Smooth muscle cell (in vitro differentiated cells): ENCODE data around the gene ASB15. TPM values are rescaled to one million over a fixed set of nuclear protein-coding genes. Genes with fewer than 3 reads are reported as not detected.

ENCODE experiments used
- DNase-seq: peaks from one replicate; lab custom pipeline; 2025; ENCODE audit not compliant: unreplicated experiment; lab: John Stamatoyannopoulos, UW
- H2AFZ ChIP-seq: fragments of 200-600 bp; sonication (generic); 2 replicates; pipeline ENCODE4 v1.6.0; 2016; ENCODE audit warnings: antibody characterized with exemption, low read depth, mild to moderate bottlenecking
- H3F3A ChIP-seq: fragments of 200-600 bp; sonication (generic); 2 replicates; pipeline ENCODE4 v1.6.0; 2017; ENCODE audit warnings: antibody characterized with exemption, low read depth
- H3K27ac ChIP-seq: fragments of 200-600 bp; sonication (generic); 2 replicates; pipeline ENCODE4 v1.5.1; 2016; ENCODE audit warnings: low read depth, mild to moderate bottlenecking
- H3K27me3 ChIP-seq: fragments of 200-600 bp; sonication (generic); 2 replicates; pipeline ENCODE4 v1.6.1; 2016; ENCODE audit warnings: low read depth, mild to moderate bottlenecking
- H3K36me3 ChIP-seq: fragments of 200-600 bp; sonication (generic); 2 replicates; pipeline ENCODE4 v1.5.1; 2016; ENCODE audit warnings: low read depth
- H3K4me1 ChIP-seq: fragments of 200-600 bp; sonication (generic); 2 replicates; pipeline ENCODE4 v1.5.1; 2016; ENCODE audit warnings: low read depth
- H3K4me2 ChIP-seq: fragments of 200-600 bp; sonication (generic); 2 replicates; pipeline ENCODE4 v1.6.0; 2016; ENCODE audit warnings: mild to moderate bottlenecking
- H3K4me3 ChIP-seq: fragments of 200-600 bp; sonication (generic); 2 replicates; pipeline ENCODE4 v1.5.1; 2016; ENCODE audit warnings: mild to moderate bottlenecking
- H3K79me2 ChIP-seq: fragments of 200-600 bp; sonication (generic); 2 replicates; pipeline ENCODE4 v1.6.0; 2016; ENCODE audit warnings: low read depth, mild to moderate bottlenecking
- H3K9ac ChIP-seq: fragments of 200-600 bp; sonication (generic); 2 replicates; pipeline ENCODE4 v1.6.0; 2016; ENCODE audit warnings: low read depth
- H3K9me3 ChIP-seq: fragments of 200-600 bp; sonication (generic); replicated peaks from 2 replicates; pipeline ENCODE4 v1.5.1; 2016; ENCODE audit warnings: low read depth
- H4K20me1 ChIP-seq: fragments of 200-600 bp; sonication (generic); 2 replicates; pipeline ENCODE4 v1.6.0; 2016; ENCODE audit warnings: low read depth
- CTCF ChIP-seq: fragments of 200-600 bp; sonication (generic); IDR thresholded peaks from 2 replicates; pipeline ENCODE4 v1.5.1; 2017; ENCODE audit warnings: borderline replicate concordance, mild to moderate bottlenecking, antibody characterized with exemption; ENCODE audit not compliant: insufficient read depth, poor library complexity, severe bottlenecking
- WGBS: methylation state at CpG from one replicate; pipeline ENCODE4 v1.1.7; 2016; ENCODE audit warnings: low lambda C conversion rate; 5-methylcytosine and 5-hydroxymethylcytosine counted together
- polyA plus RNA-seq: library from polyadenylated mRNA; unstranded; fragments of >200 nt; fragmentation: Nextera tagmentation; extraction: Ambion mirVana; gene quantifications from 2 replicates; pipeline ENCODE4 v1.2.1, GENCODE V29; 2016
- total RNA-seq: library from RNA; depleted of rRNA; stranded (reverse); fragments of >200 nt; gene quantifications from 2 replicates; pipeline ENCODE4 v1.2.3, GENCODE V29; 2014

ASB15 gene
- total and polyA plus RNA-seq, 2 experiments from 2014 or later = 0.07 TPM; not detected in 1

GRCh38 chr7:123624527-123625183 is 23.0 kb downstream of the ASB15 start:
- 71% methylated on average over 12 of the region's 12 CpGs for WGBS
- no peak overlapping the region for H3K9ac ChIP-seq
- no peak overlapping the region for H3K4me3 ChIP-seq
- no peaks in the 10 kb centered on the region for H3K79me2 ChIP-seq
- H3K27me3 ChIP-seq = no peaks in the 10 kb centered on the region
- TF ChIP-seq CTCF = peak; percentile 33
- no peak for DNase-seq
- H3K27ac ChIP-seq = no peak overlapping the region
- H3F3A ChIP-seq = no peaks in the 10 kb centered on the region
- no peak overlapping the region for H2AFZ ChIP-seq
- H3K4me1 ChIP-seq = no peaks in the 10 kb centered on the region
- no peak overlapping the region for H3K4me2 ChIP-seq
- H3K9me3 ChIP-seq = no peaks in the 10 kb centered on the region
- no peaks in the 10 kb centered on the region for H3K36me3 ChIP-seq
- H4K20me1 ChIP-seq = no peaks in the 10 kb centered on the region

GRCh38 chr7:123625254-123625653 is 23.6 kb downstream of the ASB15 start:
- 90% methylated on average over 2 of the region's 2 CpGs for WGBS
- no peaks in the 10 kb centered on the region for H3K4me1 ChIP-seq

GRCh38 chr7:123627851-123628250 is 26.2 kb downstream of the ASB15 start:
- no peaks in the 10 kb centered on the region for H3K4me1 ChIP-seq
- H3K79me2 ChIP-seq = no peaks in the 10 kb centered on the region
- no peaks in the 10 kb centered on the region for H3K36me3 ChIP-seq
- H3K4me3 ChIP-seq = no peak overlapping the region
- H2AFZ ChIP-seq = no peak overlapping the region
- no peaks in the 10 kb centered on the region for H3F3A ChIP-seq
- H3K4me2 ChIP-seq = no peak overlapping the region
- WGBS = 84% methylated on average over 2 of the region's 2 CpGs
- H3K27me3 ChIP-seq = no peaks in the 10 kb centered on the region
- no peaks in the 10 kb centered on the region for H3K9me3 ChIP-seq
- H4K20me1 ChIP-seq = no peaks in the 10 kb centered on the region
- TF ChIP-seq CTCF = no peak
- DNase-seq = no peak
- H3K27ac ChIP-seq = no peak overlapping the region
- H3K9ac ChIP-seq = no peak overlapping the region

More at GRCh38 chr7:123625254-123625653, 23.6 kb downstream of the ASB15 start:
- Histone ChIP-seq H3F3A (no peaks in the 10 kb centered on the region), H2AFZ (no peak overlapping the region), H3K36me3 (no peaks in the 10 kb centered on the region), H4K20me1 (no peaks in the 10 kb centered on the region), H3K9ac (no peak overlapping the region), H3K27me3 (no peaks in the 10 kb centered on the region), H3K4me3 (no peak overlapping the region), H3K9me3 (no peaks in the 10 kb centered on the region), H3K27ac (no peak overlapping the region), H3K4me2 (no peak overlapping the region), H3K79me2 (no peaks in the 10 kb centered on the region)
- TF ChIP-seq CTCF = no peak
- no peak for DNase-seq

- WGBS = 90% methylated on average over 5 of the region's 5 CpGs
- Histone ChIP-seq H2AFZ (no peak overlapping the region), H3K79me2 (no peaks in the 10 kb centered on the region), H3K4me2 (no peak overlapping the region), H3K27ac (no peak overlapping the region), H3F3A (no peaks in the 10 kb centered on the region), H3K4me1 (no peaks in the 10 kb centered on the region), H3K9ac (no peak overlapping the region), H4K20me1 (no peaks in the 10 kb centered on the region), H3K9me3 (no peaks in the 10 kb centered on the region), H3K36me3 (no peaks in the 10 kb centered on the region), H3K27me3 (no peaks in the 10 kb centered on the region), H3K4me3 (no peak overlapping the region)
- no peak for DNase-seq
- no peak for TF ChIP-seq CTCF
Measured at GRCh38 chr7:123628829-123629228, 27.2 kb downstream of the ASB15 start.
